IPS DF 6.9 (cell line): ENCODE measurements around the gene FLOT2.
"Not testable (repeated sequence)": the region's sequence is repeated elsewhere in the genome, so short reads cannot be mapped to it uniquely, and the experiment has no call there.

Source experiments
- DNase-seq: peaks from one replicate; pipeline ENCODE4 v3.0.0-alpha.2; 2013; ENCODE audit warnings: low read depth, low spot score
- H3K27ac ChIP-seq: one replicate; pipeline ENCODE4 v1.5.1; 2013; ENCODE audit warnings: low read length, control low read depth
- H3K27me3 ChIP-seq: 2 replicates; pipeline ENCODE4 v1.6.1; 2013; ENCODE audit warnings: mild to moderate bottlenecking, low read length; ENCODE audit not compliant: control insufficient read depth, insufficient read depth
- H3K36me3 ChIP-seq: 2 replicates; pipeline ENCODE4 v1.6.1; 2013; ENCODE audit warnings: low read length; ENCODE audit not compliant: control insufficient read depth, insufficient read depth
- H3K4me1 ChIP-seq: 2 replicates; pipeline ENCODE4 v1.6.1; 2013; ENCODE audit warnings: low read length; ENCODE audit not compliant: control insufficient read depth, insufficient read depth
- H3K4me3 ChIP-seq: 2 replicates; pipeline ENCODE4 v1.5.1; 2013; ENCODE audit warnings: mild to moderate bottlenecking, low read length
- H3K9me3 ChIP-seq: 2 replicates; pipeline ENCODE4 v1.6.1; 2013; ENCODE audit warnings: low read length, inconsistent platforms; ENCODE audit not compliant: control insufficient read depth, insufficient read depth
- WGBS: extraction: QIAGEN DNeasy Blood & Tissue Kit; methylation state at CpG from one replicate; pipeline ENCODE4 v1.1.7; 2013; ENCODE audit warnings: mixed read lengths, missing lambda C conversion rate; ENCODE audit not compliant: insufficient read length, insufficient coverage; 5-methylcytosine and 5-hydroxymethylcytosine counted together

The FLOT2 gene

GRCh38 chr17:28937044-28937729, 39.7 kb upstream of the FLOT2 start:
- no CpG with 5 or more reads among the region's 5 CpGs for WGBS
- H3K4me3 ChIP-seq: no peak overlapping the region
- DNase-seq: no peak
- no peak overlapping the region for H3K27ac ChIP-seq
- no peaks in the 10 kb centered on the region for H3K27me3 ChIP-seq
- H3K36me3 ChIP-seq: no peaks in the 10 kb centered on the region
- H3K4me1 ChIP-seq: peaks cover 1% of the 10 kb centered on the region; the same call in 1 of the 2 replicates
- no peaks in the 10 kb centered on the region for H3K9me3 ChIP-seq

- Histone ChIP-seq H3K27ac (no peak overlapping the region), H3K36me3 (no peaks in the 10 kb centered on the region), H3K4me3 (no peak overlapping the region), H3K27me3 (no peaks in the 10 kb centered on the region), H3K9me3 (no peaks in the 10 kb centered on the region), H3K4me1 (peaks cover 1% of the 10 kb centered on the region; the same call in 1 of the 2 replicates)
- WGBS: no CpG with 5 or more reads among the region's 8 CpGs
- no peak for DNase-seq
Measured at GRCh38 chr17:28935744-28936460, 38.4 kb upstream of the FLOT2 start.

GRCh38 chr17:28934508-28934907, 37.0 kb upstream of the FLOT2 start:
- H3K27me3 ChIP-seq, H3K4me1 ChIP-seq, H3K36me3 ChIP-seq, H3K27ac ChIP-seq, H3K9me3 ChIP-seq, H3K4me3 ChIP-seq, DNase-seq: not testable (repeated sequence)
- no CpG with 5 or more reads among the region's 8 CpGs for WGBS

- Histone ChIP-seq H3K9me3 (no peaks in the 10 kb centered on the region), H3K4me1 (no peaks in the 10 kb centered on the region), H3K27me3 (no peaks in the 10 kb centered on the region), H3K27ac (no peak overlapping the region), H3K4me3 (no peak overlapping the region), H3K36me3 (no peaks in the 10 kb centered on the region)
- DNase-seq: no peak
- whole genome bisulfite sequencing: no CpG with 5 or more reads among the region's 2 CpGs
Measured at GRCh38 chr17:28929787-28930186, 32.3 kb upstream of the FLOT2 start.

GRCh38 chr17:28928061-28928460, 30.5 kb upstream of the FLOT2 start:
- no peak for DNase-seq
- Histone ChIP-seq H3K27me3 (no peaks in the 10 kb centered on the region), H3K36me3 (peaks cover 7% of the 10 kb centered on the region), H3K4me1 (no peaks in the 10 kb centered on the region), H3K4me3 (no peak overlapping the region), H3K27ac (no peak overlapping the region), H3K9me3 (no peaks in the 10 kb centered on the region)
- WGBS: no CpG with 5 or more reads among the region's 2 CpGs

- no peaks in the 10 kb centered on the region for H3K4me1 ChIP-seq
- H3K27ac ChIP-seq: no peak overlapping the region
- DNase-seq: no peak
- H3K27me3 ChIP-seq: no peaks in the 10 kb centered on the region
- H3K4me3 ChIP-seq: no peak overlapping the region
- WGBS: no CpG with 5 or more reads among the region's 4 CpGs
- peaks cover 7% of the 10 kb centered on the region for H3K36me3 ChIP-seq
- no peaks in the 10 kb centered on the region for H3K9me3 ChIP-seq
Measured at GRCh38 chr17:28926786-28927185, 29.3 kb upstream of the FLOT2 start.

- no peaks in the 10 kb centered on the region for H3K4me1 ChIP-seq
- no peak overlapping the region for H3K4me3 ChIP-seq
- no peaks in the 10 kb centered on the region for H3K27me3 ChIP-seq
- no peaks in the 10 kb centered on the region for H3K9me3 ChIP-seq
- no peak overlapping the region for H3K27ac ChIP-seq
- peaks cover 11% of the 10 kb centered on the region for H3K36me3 ChIP-seq
- no CpG with 5 or more reads among the region's 2 CpGs for WGBS
- no peak for DNase-seq
Measured at GRCh38 chr17:28926366-28926765, 28.8 kb upstream of the FLOT2 start.

GRCh38 chr17:28925912-28926365, 28.4 kb upstream of the FLOT2 start:
- no CpG with 5 or more reads among the region's 2 CpGs for WGBS
- H3K27ac ChIP-seq: no peak overlapping the region
- DNase-seq: no peak
- H3K9me3 ChIP-seq: no peaks in the 10 kb centered on the region
- peaks cover 12% of the 10 kb centered on the region for H3K36me3 ChIP-seq
- no peak overlapping the region for H3K4me3 ChIP-seq
- H3K27me3 ChIP-seq: no peaks in the 10 kb centered on the region
- no peaks in the 10 kb centered on the region for H3K4me1 ChIP-seq

- Histone ChIP-seq H3K4me1 (no peaks in the 10 kb centered on the region), H3K27ac (no peak overlapping the region), H3K4me3 (no peak overlapping the region), H3K9me3 (no peaks in the 10 kb centered on the region), H3K36me3 (peaks cover 38% of the 10 kb centered on the region), H3K27me3 (no peaks in the 10 kb centered on the region)
- DNase-seq: no peak
Measured at GRCh38 chr17:28920201-28920600, 22.7 kb upstream of the FLOT2 start.

- Histone ChIP-seq H3K4me1 (no peaks in the 10 kb centered on the region), H3K27me3 (no peaks in the 10 kb centered on the region), H3K27ac (no peak overlapping the region), H3K4me3 (no peak overlapping the region), H3K36me3 (peaks cover 44% of the 10 kb centered on the region), H3K9me3 (no peaks in the 10 kb centered on the region)
- no peak for DNase-seq
- WGBS: no CpG with 5 or more reads among the region's 2 CpGs
Measured at GRCh38 chr17:28918295-28918694, 20.8 kb upstream of the FLOT2 start.

GRCh38 chr17:28917465-28917864, 19.9 kb upstream of the FLOT2 start:
- Histone ChIP-seq H3K27ac (no peak overlapping the region), H3K4me3 (no peak overlapping the region), H3K27me3 (no peaks in the 10 kb centered on the region), H3K9me3 (no peaks in the 10 kb centered on the region), H3K36me3 (peaks cover 52% of the 10 kb centered on the region), H3K4me1 (no peaks in the 10 kb centered on the region)
- DNase-seq: no peak
- WGBS: no CpG with 5 or more reads among the region's 5 CpGs
